Erythroblast (primary cell): ENCODE data around the gene MRM3.
"Not testable (repeated sequence)": the region's sequence is repeated elsewhere in the genome, so short reads cannot be mapped to it uniquely, and the experiment has no call there.

Experiments used
- GATA1 ChIP-seq: IDR thresholded peaks from 2 replicates; pipeline ENCODE4 v1.6.1; 2011; ENCODE audit warnings: low read depth, mild to moderate bottlenecking, control low read depth, low read length, moderate library complexity
- POLR2A ChIP-seq: IDR thresholded peaks from 2 replicates; pipeline ENCODE4 v1.6.1; 2011; ENCODE audit warnings: mild to moderate bottlenecking, low read length

DNA sequence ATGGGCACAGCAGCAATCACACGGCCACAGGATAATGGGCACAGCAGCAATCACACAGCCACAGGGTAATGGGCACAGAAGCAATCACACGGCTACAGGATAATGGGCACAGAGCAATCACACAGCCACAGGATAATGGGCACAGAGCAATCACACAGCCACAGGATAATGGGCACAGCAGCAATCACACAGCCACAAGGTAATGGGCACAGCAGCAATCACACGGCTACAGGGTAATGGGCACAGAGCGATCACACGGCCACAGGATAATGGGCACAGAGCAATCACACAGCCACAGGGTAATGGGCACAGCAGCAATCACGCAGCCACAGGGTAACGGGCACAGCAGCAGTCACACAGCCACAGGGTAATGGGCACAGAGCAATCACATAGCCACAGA is 32.8 kb upstream of the MRM3 start:
- not testable (repeated sequence) for TF ChIP-seq POLR2A, GATA1
